HFFc6 (cell line): ENCODE data around the gene PSME4. TPM values are rescaled to one million over a fixed set of nuclear protein-coding genes. Genes with fewer than 3 reads are reported as not detected.
A peak's percentile ranks its signal among the peaks of the same experiment; 100 is the strongest.
"Not testable (repeated sequence)": the region's sequence is repeated elsewhere in the genome, so short reads cannot be mapped to it uniquely, and the experiment has no call there.

ENCODE experiments used
- DNase-seq: peaks from one replicate; pipeline ENCODE4 v3.0.0-alpha.2; 2018
- H3K27ac Mint-ChIP-seq: 2 replicates; pipeline ENCODE4 v1.8.0; 2020; ENCODE audit warnings: mild to moderate bottlenecking, mixed read lengths
- H3K27me3 Mint-ChIP-seq: 2 replicates; pipeline ENCODE4 v1.8.0; 2021; ENCODE audit warnings: mild to moderate bottlenecking, moderate library complexity, mixed read lengths; ENCODE audit not compliant: insufficient read depth
- H3K36me3 Mint-ChIP-seq: 2 replicates; pipeline ENCODE4 v1.8.0; 2021; ENCODE audit warnings: low read depth, mixed read lengths
- H3K4me1 Mint-ChIP-seq: 2 replicates; pipeline ENCODE4 v1.8.0; 2020; ENCODE audit warnings: low read depth, mixed read lengths
- H3K4me3 Mint-ChIP-seq: 2 replicates; pipeline ENCODE4 v1.8.0; 2020; ENCODE audit warnings: mild to moderate bottlenecking, moderate library complexity, mixed read lengths
- H3K9me3 Mint-ChIP-seq: 2 replicates; pipeline ENCODE4 v1.8.0; 2020; ENCODE audit warnings: mild to moderate bottlenecking, mixed read lengths
- CTCF ChIP-seq: fragments of 200-600 bp; sonication (generic); IDR thresholded peaks from 2 replicates; pipeline ENCODE4 v1.5.0; 2021; ENCODE audit warnings: antibody characterized with exemption, mild to moderate bottlenecking
- total RNA-seq, 6 experiments: library from RNA; stranded (reverse); fragmentation: NEBNext Ultra II Directional; extraction: Animal tissue kit (Norgen Biotek cat#: 25700); gene quantifications; 2 replicates in 1 of 6; 3 replicates in 5 of 6; pipeline ENCODE4 v1.2.3, GENCODE V29; 2021

Gene PSME4
- total RNA-seq, 6 experiments from 2014 or later, result 64.6 to 88.0 (median 75.3) TPM

- no peaks in the 10 kb centered on the region; the same call in 1 of the 2 replicates for H3K27me3 Mint-ChIP-seq
- peaks cover 17% of the 10 kb centered on the region for H3K36me3 Mint-ChIP-seq
- no peaks in the 10 kb centered on the region for H3K9me3 Mint-ChIP-seq
- H3K4me3 Mint-ChIP-seq, result no peak overlapping the region
- H3K27ac Mint-ChIP-seq, result no peak overlapping the region
- no peak for TF ChIP-seq CTCF
- H3K4me1 Mint-ChIP-seq, result peaks cover 21% of the 10 kb centered on the region
- no peak for DNase-seq
These were observed 14.9 kb upstream of the PSME4 start for GRCh38 chr2:53985646-53986045.

GRCh38 chr2:53969968-53970723, 647 bp downstream of the PSME4 start:
- TF ChIP-seq CTCF, result no peak
- no peaks in the 10 kb centered on the region for H3K9me3 Mint-ChIP-seq
- peaks cover 3% of the 10 kb centered on the region for H3K27me3 Mint-ChIP-seq
- H3K4me1 Mint-ChIP-seq, result peaks cover 53% of the 10 kb centered on the region
- peaks cover 39% of the 10 kb centered on the region for H3K36me3 Mint-ChIP-seq
- peak overlapping the region; percentile 98 for H3K4me3 Mint-ChIP-seq
- peak overlapping the region; percentile 92 for H3K27ac Mint-ChIP-seq
- DNase-seq, result no peak

GRCh38 chr2:53969285-53969967, 1.4 kb downstream of the PSME4 start:
- peak overlapping the region; percentile 98 for H3K4me3 Mint-ChIP-seq
- peaks cover 33% of the 10 kb centered on the region for H3K36me3 Mint-ChIP-seq
- TF ChIP-seq CTCF, result no peak
- H3K9me3 Mint-ChIP-seq, result no peaks in the 10 kb centered on the region
- DNase-seq, result peak; percentile 65
- peak overlapping the region; percentile 92 for H3K27ac Mint-ChIP-seq
- H3K4me1 Mint-ChIP-seq, result peaks cover 53% of the 10 kb centered on the region
- peaks cover 3% of the 10 kb centered on the region for H3K27me3 Mint-ChIP-seq

GRCh38 chr2:53964987-53965687, 5.7 kb downstream of the PSME4 start:
- H3K4me3 Mint-ChIP-seq, result no peak overlapping the region; the same call in 1 of the 2 replicates
- H3K4me1 Mint-ChIP-seq, result peaks cover 66% of the 10 kb centered on the region
- no peak for TF ChIP-seq CTCF
- peaks cover 3% of the 10 kb centered on the region for H3K27me3 Mint-ChIP-seq
- DNase-seq, result no peak
- H3K27ac Mint-ChIP-seq, result no peak overlapping the region
- no peaks in the 10 kb centered on the region for H3K9me3 Mint-ChIP-seq
- peaks cover 20% of the 10 kb centered on the region for H3K36me3 Mint-ChIP-seq

GRCh38 chr2:53964257-53964952, 6.4 kb downstream of the PSME4 start:
- Mint-ChIP-seq H3K9me3 (no peaks in the 10 kb centered on the region), H3K27ac (no peak overlapping the region), H3K4me3 (no peak overlapping the region), H3K4me1 (peaks cover 71% of the 10 kb centered on the region), H3K27me3 (no peaks in the 10 kb centered on the region), H3K36me3 (peaks cover 13% of the 10 kb centered on the region)
- no peak for TF ChIP-seq CTCF
- DNase-seq, result no peak

- not testable (repeated sequence) for H3K4me3 Mint-ChIP-seq, DNase-seq, H3K36me3 Mint-ChIP-seq, H3K9me3 Mint-ChIP-seq, H3K27me3 Mint-ChIP-seq
- Mint-ChIP-seq H3K4me1 (peaks cover 57% of the 10 kb centered on the region), H3K27ac (peak overlapping the region; percentile 35; the same call in 1 of the 2 replicates)
These were observed 9.1 kb downstream of the PSME4 start for GRCh38 chr2:53961478-53962216.
